NCI-H2171 (cell line): ENCODE data around the gene NR5A1.

ENCODE experiments used
- DNase-seq: peaks from one replicate; lab custom pipeline; 2025; lab: John Stamatoyannopoulos, UW

Gene NR5A1

GRCh38 chr9:124506931-124507879, at the start of gene NR5A1:
NR5A1 (minus strand) TSS chr9:124507399; CDS start chr9:124503395, 4,004 bp downstream.
- DNase-seq: no peak

GRCh38 chr9:124555043-124555442, 47.8 kb upstream of the NR5A1 start:
- no peak for DNase-seq

- DNase-seq: no peak
Measured at GRCh38 chr9:124553738-124554137, 46.5 kb upstream of the NR5A1 start.

- no peak for DNase-seq
Measured at GRCh38 chr9:124552273-124552605, 45.0 kb upstream of the NR5A1 start.

GRCh38 chr9:124551472-124552272, 44.5 kb upstream of the NR5A1 start:
- no peak for DNase-seq

GRCh38 chr9:124550072-124550471, 42.9 kb upstream of the NR5A1 start:
- DNase-seq: no peak

- no peak for DNase-seq
Measured at GRCh38 chr9:124549016-124549415, 41.8 kb upstream of the NR5A1 start.

- DNase-seq: no peak
Measured at GRCh38 chr9:124544535-124544934, 37.3 kb upstream of the NR5A1 start.

GRCh38 chr9:124541824-124542223, 34.6 kb upstream of the NR5A1 start:
- DNase-seq: no peak

GRCh38 chr9:124537926-124538325, 30.7 kb upstream of the NR5A1 start:
- no peak for DNase-seq

- DNase-seq: no peak
Measured at GRCh38 chr9:124535846-124536245, 28.6 kb upstream of the NR5A1 start.

- no peak for DNase-seq
Measured at GRCh38 chr9:124532897-124533296, 25.7 kb upstream of the NR5A1 start.

- no peak for DNase-seq
Measured at GRCh38 chr9:124531115-124531514, 23.9 kb upstream of the NR5A1 start.

GRCh38 chr9:124530246-124530645, 23.0 kb upstream of the NR5A1 start:
- DNase-seq: no peak

- no peak for DNase-seq
Measured at GRCh38 chr9:124527781-124528180, 20.6 kb upstream of the NR5A1 start.

GRCh38 chr9:124526174-124526573, 19.0 kb upstream of the NR5A1 start:
- no peak for DNase-seq

- no peak for DNase-seq
Measured at GRCh38 chr9:124522121-124523098, 15.2 kb upstream of the NR5A1 start.

GRCh38 chr9:124521142-124521541, 13.9 kb upstream of the NR5A1 start:
- DNase-seq: no peak

GRCh38 chr9:124520206-124520596, 13.0 kb upstream of the NR5A1 start:
- DNase-seq: no peak

GRCh38 chr9:124518116-124518515, 10.9 kb upstream of the NR5A1 start:
- no peak for DNase-seq

GRCh38 chr9:124517600-124517999, 10.4 kb upstream of the NR5A1 start:
- no peak for DNase-seq

GRCh38 chr9:124514874-124515273, 7.7 kb upstream of the NR5A1 start:
- DNase-seq: no peak
